ENCODE results near the gene METTL21A. TPM values are rescaled to one million over a fixed set of nuclear protein-coding genes. Genes with fewer than 3 reads are reported as not detected.
"Not testable (repeated sequence)": the region's sequence is repeated elsewhere in the genome, so short reads cannot be mapped to it uniquely, and the experiment has no call there.

The METTL21A gene
- total RNA-seq, 1 experiment from 2014 or later = 13.6 TPM

DNA sequence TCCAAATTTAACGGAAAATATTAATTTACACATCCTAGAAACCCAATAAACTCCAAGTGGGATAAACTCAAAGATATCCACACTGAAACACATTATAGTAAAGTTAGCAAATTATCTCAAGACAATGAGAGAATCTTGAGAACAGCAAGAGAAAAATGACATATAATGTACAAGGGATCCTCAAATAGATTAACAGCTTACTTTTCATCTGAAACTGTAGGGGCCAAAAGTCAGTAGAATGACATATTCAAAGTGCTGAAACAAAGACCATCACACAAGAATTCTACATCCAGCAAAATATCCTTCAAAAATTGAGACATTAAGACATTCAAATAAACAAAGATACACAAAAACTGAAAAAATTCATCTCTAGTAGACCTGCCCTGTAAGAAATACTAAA lies 18.7 kb upstream of the METTL21A start:
- BruUV-seq (replicated peaks) = no TSS peak
- no peak overlapping the region for H3K4me3 ChIP-seq
- no peak for DNase-seq
- H3K36me3 ChIP-seq (ENCODE audit: low read depth) = no peaks in the 10 kb centered on the region
- no peaks in the 10 kb centered on the region for H3K9me3 ChIP-seq (ENCODE audit: insufficient read depth, low read depth)
- H3K79me2 ChIP-seq (ENCODE audit: low read depth) = no peaks in the 10 kb centered on the region
- no peak overlapping the region for H3K4me2 ChIP-seq
- no peaks in the 10 kb centered on the region for H3F3A ChIP-seq (ENCODE audit: insufficient read depth, low read depth)
- H3K4me1 ChIP-seq (replicated peaks; ENCODE audit: insufficient read depth) = no peaks in the 10 kb centered on the region
- ChIA-PET POLR2A (ENCODE audit: unreplicated experiment) (no interaction called here), CTCF (no interaction called here)
- H3K9me2 ChIP-seq (ENCODE audit: insufficient read depth) = no peaks in the 10 kb centered on the region
- H3K27me3 ChIP-seq (ENCODE audit: insufficient read depth, low read depth) = no peaks in the 10 kb centered on the region
- H2AFZ ChIP-seq = no peak overlapping the region
- intact Hi-C loops (cut with micrococcal nuclease; ENCODE audit: unreplicated experiment) = no loop called here
- no peak overlapping the region for H3K27ac ChIP-seq
- TF ChIP-seq CTCF (conservative IDR thresholded peaks at IDR 0.05) = no peak
- no peak for TF ChIP-seq EZH2 (IDR thresholded peaks at IDR 0.05; ENCODE audit: low read depth)
- H4K20me1 ChIP-seq (ENCODE audit: insufficient read depth) = no peaks in the 10 kb centered on the region

DNA sequence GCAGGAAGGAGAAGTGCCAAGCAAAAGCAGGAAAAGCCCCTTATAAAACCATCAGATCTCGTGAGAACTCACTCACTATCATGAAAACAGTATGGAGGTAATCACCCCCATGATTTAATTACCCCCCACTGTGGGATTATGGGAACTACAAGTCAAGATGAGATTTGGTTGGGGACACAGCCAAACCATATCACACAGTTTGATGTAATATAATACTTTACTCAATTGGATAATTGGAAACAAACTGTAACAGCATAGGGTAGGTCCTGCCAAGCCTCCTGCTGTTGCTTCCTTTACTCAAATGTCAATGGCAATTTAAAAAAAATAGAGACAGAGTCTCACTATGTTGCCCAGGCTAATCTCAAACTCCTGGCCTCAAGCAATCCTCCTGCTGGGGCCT lies 15.5 kb upstream of the METTL21A start:
- intact Hi-C loops (cut with micrococcal nuclease; ENCODE audit: unreplicated experiment) = no loop called here
- Histone ChIP-seq H3K27me3 (ENCODE audit: insufficient read depth, low read depth) (no peaks in the 10 kb centered on the region), H3K4me2 (no peak overlapping the region), H3K4me3 (no peak overlapping the region), H4K20me1 (ENCODE audit: insufficient read depth) (no peaks in the 10 kb centered on the region), H3K9me3 (ENCODE audit: insufficient read depth, low read depth) (no peaks in the 10 kb centered on the region), H2AFZ (no peak overlapping the region), H3K4me1 (replicated peaks; ENCODE audit: insufficient read depth) (no peaks in the 10 kb centered on the region; the same call in 1 of the 2 replicates), H3K27ac (no peak overlapping the region), H3K79me2 (ENCODE audit: low read depth) (no peaks in the 10 kb centered on the region), H3F3A (ENCODE audit: insufficient read depth, low read depth) (no peaks in the 10 kb centered on the region), H3K9me2 (ENCODE audit: insufficient read depth) (no peaks in the 10 kb centered on the region), H3K36me3 (ENCODE audit: low read depth) (no peaks in the 10 kb centered on the region)
- no peak for DNase-seq
- no peak for TF ChIP-seq EZH2 (IDR thresholded peaks at IDR 0.05; ENCODE audit: low read depth)
- TF ChIP-seq CTCF (conservative IDR thresholded peaks at IDR 0.05) = no peak
- ChIA-PET CTCF (no interaction called here), POLR2A (ENCODE audit: unreplicated experiment) (no interaction called here)
- BruUV-seq (replicated peaks) = no TSS peak

- no TSS peak for BruUV-seq (replicated peaks)
- CTCF ChIA-PET = no interaction called here
- TF ChIP-seq EZH2 (IDR thresholded peaks at IDR 0.05; ENCODE audit: low read depth) = no peak
- TF ChIP-seq CTCF (conservative IDR thresholded peaks at IDR 0.05) = no peak
- Histone ChIP-seq H3F3A (ENCODE audit: insufficient read depth, low read depth) (no peaks in the 10 kb centered on the region), H3K9me3 (ENCODE audit: insufficient read depth, low read depth) (no peaks in the 10 kb centered on the region), H3K4me1 (replicated peaks; ENCODE audit: insufficient read depth) (peaks cover 5% of the 10 kb centered on the region), H3K4me3 (no peak overlapping the region), H3K36me3 (ENCODE audit: low read depth) (no peaks in the 10 kb centered on the region), H3K27me3 (ENCODE audit: insufficient read depth, low read depth) (no peaks in the 10 kb centered on the region), H3K79me2 (ENCODE audit: low read depth) (no peaks in the 10 kb centered on the region), H3K9me2 (ENCODE audit: insufficient read depth) (no peaks in the 10 kb centered on the region), H3K4me2 (no peak overlapping the region), H3K27ac (no peak overlapping the region), H4K20me1 (ENCODE audit: insufficient read depth) (no peaks in the 10 kb centered on the region), H2AFZ (no peak overlapping the region)
- no peak for DNase-seq
- intact Hi-C loops (cut with micrococcal nuclease; ENCODE audit: unreplicated experiment) = no loop called here
- POLR2A ChIA-PET (ENCODE audit: unreplicated experiment) = no interaction called here
These were observed 15.0 kb upstream of the METTL21A start for GRCh38 chr2:207640160-207640559.

- H3K27me3 ChIP-seq (ENCODE audit: insufficient read depth, low read depth); H3K4me2 ChIP-seq; H3K27ac ChIP-seq; DNase-seq; H4K20me1 ChIP-seq (ENCODE audit: insufficient read depth); H3K9me3 ChIP-seq (ENCODE audit: insufficient read depth, low read depth); H3K4me3 ChIP-seq; H3K79me2 ChIP-seq (ENCODE audit: low read depth); CTCF ChIA-PET; H3F3A ChIP-seq (ENCODE audit: insufficient read depth, low read depth); H2AFZ ChIP-seq; intact Hi-C loops (cut with micrococcal nuclease; ENCODE audit: unreplicated experiment); H3K36me3 ChIP-seq (ENCODE audit: low read depth); BruUV-seq (replicated peaks); H3K9me2 ChIP-seq (ENCODE audit: insufficient read depth); POLR2A ChIA-PET (ENCODE audit: unreplicated experiment): not testable (repeated sequence)
- peaks cover 14% of the 10 kb centered on the region for H3K4me1 ChIP-seq (replicated peaks; ENCODE audit: insufficient read depth)
These were observed 14.1 kb upstream of the METTL21A start for GRCh38 chr2:207639288-207639687.

Data from PC-9 (cell line).